GM12874 (cell line): ENCODE measurements around the gene DNM1L.

ENCODE experiments used
- TF ChIP-seq, protein P1 (sequence below): IDR thresholded peaks from 2 replicates; pipeline ENCODE4 v1.5.1; 2011; ENCODE audit warnings: low read depth, mild to moderate bottlenecking, control low read depth, low read length, moderate library complexity; ENCODE audit not compliant: insufficient read depth

The DNM1L gene

DNA sequence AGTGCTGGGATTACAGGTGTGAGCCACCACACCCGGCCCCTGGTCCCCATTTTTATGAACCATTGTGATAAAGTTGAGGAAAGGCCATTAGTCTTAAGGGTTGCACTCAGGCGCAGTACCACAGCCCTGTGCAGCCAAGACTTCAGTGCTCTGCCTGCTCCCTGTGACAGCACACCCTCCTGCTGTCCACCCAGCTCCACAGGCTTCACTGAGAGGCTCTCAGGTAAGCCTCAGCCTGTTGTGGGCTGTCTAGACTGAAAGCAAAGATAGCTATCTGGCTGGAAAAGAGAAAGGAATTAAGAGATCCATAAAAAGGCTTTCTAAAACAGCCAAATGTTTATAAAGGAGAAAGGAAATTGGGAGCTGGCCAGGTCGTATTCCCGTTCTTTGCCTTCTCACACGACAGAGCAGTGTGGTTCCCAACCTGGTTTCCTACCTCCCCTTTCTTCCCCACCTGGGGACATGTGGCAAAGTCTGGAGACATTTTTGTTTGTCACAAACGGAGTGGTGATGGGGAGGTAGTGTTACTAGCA lies 19.1 kb upstream of the DNM1L start:
- TF ChIP-seq, protein P1, sequence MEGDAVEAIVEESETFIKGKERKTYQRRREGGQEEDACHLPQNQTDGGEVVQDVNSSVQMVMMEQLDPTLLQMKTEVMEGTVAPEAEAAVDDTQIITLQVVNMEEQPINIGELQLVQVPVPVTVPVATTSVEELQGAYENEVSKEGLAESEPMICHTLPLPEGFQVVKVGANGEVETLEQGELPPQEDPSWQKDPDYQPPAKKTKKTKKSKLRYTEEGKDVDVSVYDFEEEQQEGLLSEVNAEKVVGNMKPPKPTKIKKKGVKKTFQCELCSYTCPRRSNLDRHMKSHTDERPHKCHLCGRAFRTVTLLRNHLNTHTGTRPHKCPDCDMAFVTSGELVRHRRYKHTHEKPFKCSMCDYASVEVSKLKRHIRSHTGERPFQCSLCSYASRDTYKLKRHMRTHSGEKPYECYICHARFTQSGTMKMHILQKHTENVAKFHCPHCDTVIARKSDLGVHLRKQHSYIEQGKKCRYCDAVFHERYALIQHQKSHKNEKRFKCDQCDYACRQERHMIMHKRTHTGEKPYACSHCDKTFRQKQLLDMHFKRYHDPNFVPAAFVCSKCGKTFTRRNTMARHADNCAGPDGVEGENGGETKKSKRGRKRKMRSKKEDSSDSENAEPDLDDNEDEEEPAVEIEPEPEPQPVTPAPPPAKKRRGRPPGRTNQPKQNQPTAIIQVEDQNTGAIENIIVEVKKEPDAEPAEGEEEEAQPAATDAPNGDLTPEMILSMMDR, result no peak

DNA sequence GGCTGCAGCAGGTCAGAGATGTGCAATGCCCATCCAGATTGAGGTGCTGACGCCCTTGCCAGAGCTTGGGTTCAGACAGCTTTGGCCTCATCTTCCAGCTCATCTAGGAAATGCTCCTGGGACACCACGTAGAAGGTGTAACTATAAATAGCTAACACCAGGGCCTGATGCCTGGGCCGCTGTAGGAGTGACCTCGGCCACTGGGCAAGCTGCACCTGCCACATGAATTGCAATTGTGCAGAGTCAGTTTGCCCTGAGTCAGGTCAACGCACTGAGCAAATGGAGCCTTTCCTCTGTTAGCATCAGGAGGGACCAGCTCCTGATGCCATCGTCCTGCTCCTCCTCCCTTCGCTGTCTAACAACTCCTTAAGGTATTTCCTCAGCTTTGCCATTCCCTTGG lies 17.4 kb upstream of the DNM1L start:
- TF ChIP-seq, protein P1, result no peak

DNA sequence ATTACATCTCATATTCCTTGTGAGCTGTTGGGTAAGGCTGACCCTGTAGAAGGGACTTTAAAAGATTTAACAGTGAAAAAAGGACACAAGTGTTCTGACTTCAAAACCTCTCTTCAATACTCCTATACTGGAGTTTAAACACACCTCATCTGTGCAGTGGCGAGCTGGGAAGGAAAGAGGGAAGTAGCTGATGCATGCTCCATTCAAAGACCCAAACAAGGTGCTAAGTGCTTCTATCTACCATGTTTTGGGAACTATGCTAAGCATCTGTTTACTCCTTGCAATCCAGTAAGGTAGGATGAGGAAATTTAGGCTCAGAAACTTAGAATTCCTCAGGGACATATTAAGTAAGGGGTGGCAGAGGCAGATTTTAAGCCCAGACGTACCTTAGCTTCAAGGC lies 16.4 kb upstream of the DNM1L start:
- TF ChIP-seq, protein P1, result no peak

DNA sequence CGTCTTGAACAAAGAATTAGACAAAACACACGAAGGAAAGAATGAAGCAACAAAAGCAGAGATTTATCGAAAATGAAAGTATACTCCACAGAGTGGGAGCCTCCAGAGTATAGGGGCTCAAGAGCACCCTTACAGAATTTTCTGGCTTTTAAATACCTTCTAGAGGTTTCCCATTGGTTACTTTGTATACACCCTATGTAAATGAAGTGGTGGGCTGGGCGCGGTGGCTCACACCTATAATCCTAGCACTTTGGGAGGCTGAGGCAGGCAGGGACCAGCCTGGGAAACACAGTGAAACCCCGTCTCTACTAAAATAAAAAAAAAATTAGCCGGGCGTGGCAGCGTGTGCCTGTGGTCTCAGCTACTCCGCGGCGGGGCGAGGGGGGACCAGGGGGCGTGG lies 13.1 kb upstream of the DNM1L start:
- TF ChIP-seq, protein P1, result no peak

DNA sequence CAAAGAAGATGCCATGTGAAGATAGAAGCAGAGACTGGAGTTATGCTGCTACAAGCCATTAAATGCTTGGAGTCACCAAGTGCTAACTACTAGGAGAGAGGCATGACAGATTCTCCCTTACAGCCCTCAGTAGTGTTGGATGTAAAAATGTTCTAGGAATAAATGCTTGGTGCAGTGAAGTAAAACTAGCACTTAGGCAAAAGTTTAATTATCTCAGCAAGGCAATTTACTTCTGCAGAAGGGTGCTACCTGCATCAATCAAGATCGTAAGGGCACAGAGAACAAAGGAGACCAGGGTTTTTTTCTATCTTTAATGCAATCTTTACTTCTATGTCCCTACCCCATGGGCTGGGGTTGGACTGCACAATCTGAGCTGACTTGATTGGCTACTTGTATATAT lies 9.5 kb upstream of the DNM1L start:
- TF ChIP-seq, protein P1, result no peak

DNA sequence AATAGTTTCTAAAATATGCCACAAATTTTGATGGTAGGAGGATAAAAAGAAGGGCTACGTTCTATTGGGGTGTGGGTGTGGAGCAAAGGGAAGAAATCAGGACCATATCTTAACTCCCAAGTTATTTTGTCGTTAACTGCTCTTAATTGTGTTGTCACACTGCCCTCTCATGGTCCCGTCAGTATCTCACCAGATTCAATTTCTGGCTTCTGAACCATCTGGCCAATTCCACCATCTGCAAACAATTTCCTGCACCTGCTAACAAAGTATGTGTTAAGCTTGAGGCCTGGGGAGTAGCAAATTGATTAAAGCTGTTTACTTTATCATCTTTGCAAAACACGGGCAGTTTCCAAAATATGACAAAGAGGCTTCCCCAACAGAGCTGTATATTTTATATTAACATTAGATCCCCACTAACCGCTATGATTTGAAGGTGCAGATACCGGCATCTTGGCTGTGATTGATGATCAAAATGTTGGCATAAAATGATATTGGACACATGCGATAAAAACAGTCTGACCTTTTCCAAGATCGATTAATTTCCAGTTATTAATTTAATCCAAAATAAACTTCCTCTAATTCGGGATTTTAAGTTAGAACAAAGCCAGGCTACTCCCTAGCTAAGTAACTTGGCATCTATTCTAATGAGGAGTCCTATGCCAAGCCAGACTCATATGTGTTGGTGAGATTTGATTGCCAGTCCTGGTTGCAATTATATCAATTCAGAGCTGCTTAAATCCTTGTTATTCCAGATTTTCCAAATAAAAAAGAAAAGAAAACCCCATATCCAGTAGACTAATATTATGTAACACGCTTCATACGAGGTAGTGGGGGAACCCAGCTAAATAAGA lies 6.9 kb upstream of the DNM1L start:
- TF ChIP-seq, protein P1, result peak; percentile 45; the same call in 1 of the 2 replicates

DNA sequence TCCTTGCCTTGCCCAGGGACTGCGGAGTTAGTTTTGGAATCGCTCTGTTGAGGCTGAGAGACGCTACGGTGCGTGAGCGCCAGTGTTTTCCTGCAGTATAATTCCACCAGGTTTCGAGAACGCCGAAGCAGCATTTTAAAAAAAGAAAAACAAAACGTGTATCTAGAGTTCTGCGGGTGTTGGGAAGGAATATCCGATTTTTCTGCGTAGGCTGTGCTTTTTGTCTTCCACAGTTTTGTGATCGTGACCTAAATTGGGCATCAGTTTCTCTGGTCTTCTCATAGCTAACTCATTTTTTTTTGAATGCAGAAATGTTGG lies 778 bp downstream of the DNM1L start:
- TF ChIP-seq, protein P1, result no peak
